GM21528 (cell line): Measurements from ENCODE around the gene RAB3IL1.

ENCODE experiments used
- ATAC-seq: cut with Tn5 transposase; IDR thresholded peaks from one replicate; pipeline ENCODE4 v1.9.1; 2021; ENCODE audit warnings: mild to moderate bottlenecking, moderate library complexity; ENCODE audit not compliant: unreplicated experiment, low FRiP score

RAB3IL1 gene

DNA sequence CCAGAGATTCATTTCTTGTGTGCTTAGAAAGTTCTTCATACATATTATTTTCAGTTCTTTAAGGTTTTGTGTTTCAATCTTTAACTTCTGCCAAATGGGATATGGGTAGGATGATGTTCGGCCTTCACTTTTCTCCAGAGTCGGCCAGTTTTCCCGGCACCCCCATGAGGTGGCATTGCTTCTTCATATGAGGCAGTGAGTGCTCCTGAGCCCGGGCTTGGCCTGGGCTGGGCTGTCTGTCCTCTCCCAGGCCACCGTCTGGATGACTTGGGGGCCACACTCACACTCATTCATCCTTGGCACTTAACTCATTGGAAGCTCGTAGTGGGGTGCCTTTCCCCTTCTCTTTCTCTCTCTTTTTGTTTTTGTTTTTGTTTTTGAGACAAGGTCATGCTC, 65.5 kb downstream of the RAB3IL1 start:
- no peak for ATAC-seq

DNA sequence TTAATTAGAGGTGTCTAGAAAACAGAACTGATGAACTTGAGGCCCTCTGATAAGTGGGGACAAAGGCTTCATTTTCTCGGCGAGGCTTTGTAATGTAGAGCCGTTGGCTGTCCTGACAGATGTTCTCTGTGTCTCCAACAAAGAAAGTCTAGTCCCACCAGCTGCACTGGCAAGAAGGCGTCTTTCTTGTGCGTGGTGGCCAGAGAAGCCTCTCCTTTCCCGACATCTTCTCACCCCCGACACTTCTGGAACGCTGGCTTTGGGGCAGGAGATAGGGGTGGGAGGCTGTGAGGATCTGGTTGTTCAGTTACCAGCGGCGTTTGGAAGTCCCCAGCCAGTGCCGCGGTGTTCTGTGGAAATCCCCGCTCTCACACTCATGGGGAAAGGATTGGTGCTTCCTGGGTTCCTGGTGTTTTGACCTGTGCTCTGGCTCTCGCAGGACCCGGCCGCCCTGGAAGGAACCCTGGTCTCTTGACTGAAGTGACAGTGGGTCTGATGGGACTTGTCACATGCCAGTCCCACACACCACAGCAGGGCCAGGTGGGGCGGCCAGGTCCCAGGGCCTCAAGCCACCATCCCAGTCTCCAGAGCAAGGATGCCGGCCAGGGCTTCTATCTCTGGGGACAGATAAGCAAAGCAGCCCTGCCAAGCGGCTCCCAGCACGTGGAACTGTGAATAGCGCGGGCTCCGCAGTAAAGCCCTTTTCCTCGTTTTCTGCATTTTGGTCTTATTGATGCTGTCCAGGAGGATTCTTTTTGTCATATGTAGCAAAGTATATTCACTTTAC, 66.1 kb downstream of the RAB3IL1 start:
- ATAC-seq: no peak

GRCh38 chr11:61850687-61851086, 66.7 kb downstream of the RAB3IL1 start:
- no peak for ATAC-seq

DNA sequence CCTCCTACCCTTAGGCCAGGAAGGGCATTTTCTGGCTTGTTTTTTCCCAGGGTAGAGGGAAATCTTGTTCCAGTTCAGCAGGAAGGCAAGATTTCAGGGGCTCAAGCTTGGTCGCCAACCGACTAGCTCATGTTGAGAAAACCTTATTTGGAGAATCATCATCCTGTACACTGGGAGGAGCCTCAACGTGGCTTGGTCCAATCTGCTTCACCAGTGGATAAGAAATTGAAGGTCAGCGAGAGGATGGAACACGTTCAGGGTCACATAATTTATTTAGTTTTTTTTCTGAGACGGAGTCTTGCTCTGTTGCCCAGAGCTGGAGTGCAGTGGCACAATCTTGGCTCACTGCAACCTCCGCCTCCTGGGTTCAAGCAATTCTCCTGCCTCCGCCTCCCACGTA, 68.7 kb downstream of the RAB3IL1 start:
- ATAC-seq: no peak

- ATAC-seq: no peak
Measured at GRCh38 chr11:61847914-61848581, 69.3 kb downstream of the RAB3IL1 start.
